ENCODE results near the gene GCHFR.

GRCh38 chr15:40764629-40765103 is 798 bp downstream of the GCHFR start:
- TF ChIP-seq CTCF (tag by site-specific recombination; IDR thresholded peaks at IDR 0.05), result no peak
- no peak for TF ChIP-seq ZNF670 (tag by site-specific recombination; IDR thresholded peaks at IDR 0.05; ENCODE audit: low read depth)
- TF ChIP-seq, protein P1, sequence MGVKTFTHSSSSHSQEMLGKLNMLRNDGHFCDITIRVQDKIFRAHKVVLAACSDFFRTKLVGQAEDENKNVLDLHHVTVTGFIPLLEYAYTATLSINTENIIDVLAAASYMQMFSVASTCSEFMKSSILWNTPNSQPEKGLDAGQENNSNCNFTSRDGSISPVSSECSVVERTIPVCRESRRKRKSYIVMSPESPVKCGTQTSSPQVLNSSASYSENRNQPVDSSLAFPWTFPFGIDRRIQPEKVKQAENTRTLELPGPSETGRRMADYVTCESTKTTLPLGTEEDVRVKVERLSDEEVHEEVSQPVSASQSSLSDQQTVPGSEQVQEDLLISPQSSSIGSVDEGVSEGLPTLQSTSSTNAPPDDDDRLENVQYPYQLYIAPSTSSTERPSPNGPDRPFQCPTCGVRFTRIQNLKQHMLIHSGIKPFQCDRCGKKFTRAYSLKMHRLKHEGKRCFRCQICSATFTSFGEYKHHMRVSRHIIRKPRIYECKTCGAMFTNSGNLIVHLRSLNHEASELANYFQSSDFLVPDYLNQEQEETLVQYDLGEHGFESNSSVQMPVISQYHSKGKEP (tag by site-specific recombination; IDR thresholded peaks at IDR 0.05), result no peak
- no peak for TF ChIP-seq ZNF274 (IDR thresholded peaks at IDR 0.05; ENCODE audit: low read length)
- no peak for TF ChIP-seq ZNF274 (tag by site-specific recombination; IDR thresholded peaks at IDR 0.05; ENCODE audit: borderline replicate concordance)
- no peak for TF ChIP-seq MZF1 (tag by site-specific recombination; IDR thresholded peaks at IDR 0.05; ENCODE audit: borderline replicate concordance)
- TF ChIP-seq ZNF146 (tag by site-specific recombination; IDR thresholded peaks at IDR 0.05), result no peak
- TF ChIP-seq ZNF792 (tag by site-specific recombination; IDR thresholded peaks at IDR 0.05), result no peak
- no peak for TF ChIP-seq SETDB1 (IDR thresholded peaks at IDR 0.05; ENCODE audit: insufficient read length, low read length)
- no peak for TF ChIP-seq SCRT1 (tag by site-specific recombination; IDR thresholded peaks at IDR 0.05; ENCODE audit: borderline replicate concordance)
- no peak for TF ChIP-seq TRIM28 (IDR thresholded peaks at IDR 0.05; ENCODE audit: borderline replicate concordance, low read length)
- no peak for TF ChIP-seq KLF1 (tag by site-specific recombination; IDR thresholded peaks at IDR 0.05)
- no peak for TF ChIP-seq ZNF510 (tag by site-specific recombination; IDR thresholded peaks at IDR 0.05; ENCODE audit: insufficient replicate concordance)
- no peak for TF ChIP-seq ZNF157 (tag by site-specific recombination; IDR thresholded peaks at IDR 0.05)
- no peak for TF ChIP-seq ZNF416 (tag by site-specific recombination; IDR thresholded peaks at IDR 0.05)

All from HEK293 (cell line).